Heart left ventricle (tissue), 13 donors: ENCODE results near the gene FBH1.
"Not testable (repeated sequence)": the region's sequence is repeated elsewhere in the genome, so short reads cannot be mapped to it uniquely, and the experiment has no call there.

Source experiments
- CTCF ChIP-seq, 12 donors: fragments of 200-600 bp; sonication (generic) in 4 of 12; IDR thresholded peaks; one replicate each; pipeline versions ENCODE4 v1.5.0 to v1.8.0; 2018 to 2022; ENCODE audit warnings: antibody characterized with exemption in 12 of 12, mild to moderate bottlenecking in 5 of 12
- POLR2A ChIP-seq, 2 donors: fragments of 450-650 bp; IDR thresholded peaks; one replicate each; pipeline ENCODE4 v1.6.1; 2017; ENCODE audit warnings: antibody characterized with exemption in 2 of 2, mild to moderate bottlenecking in 2 of 2, moderate library complexity in 2 of 2
- donor health status: ischemic (EF 13 %, LVEDD 7.1; RV severe dilation, severe dysfunction).
- donor health status: DM: no; HTN: yes; CAD: no.
- donor health status: DM: no; HTN: no; CAD: no.
- donor health status: ischemic (EF 25% LVEDD 6.9; RV normal size, moderate dysfunction).
- donor health status: ischemic (EF 25% LVEDD 5.7; RV mildly dilated, moderate dysfunction).
- donor health status: ischemic (EF 35%, LVEDD 5.7; RV mildly dilated, moderate dysfunction).
- donor health status: nonischemic (EF 11% LVEDD 7.7; RV severe dilation, severe dysfunction).
- donor health status: DM: yes; HTN: yes; CAD: no.
- donor health status: PGD.
- donor health status: ischemic (EF 29% LVEDD 5.4; RV normal size, mild dysfunction).
- donor health status: nonischemic (EF 23%, LVEDD 6.1; RV moderate dilation, normal function).

GRCh38 chr10:5846667-5847066, 43.4 kb upstream of the FBH1 start:
- not testable (repeated sequence) for TF ChIP-seq CTCF, POLR2A (IDR thresholded peaks at IDR 0.05)
